GM12801 (cell line): ENCODE data around the gene ZBTB32.

ENCODE experiments used
- TF ChIP-seq, protein P1 (sequence below): IDR thresholded peaks from one replicate; pipeline ENCODE4 v1.5.1; 2011; ENCODE audit warnings: control low read depth; ENCODE audit not compliant: insufficient read length; ENCODE audit errors: extremely low read depth

ZBTB32 gene

DNA sequence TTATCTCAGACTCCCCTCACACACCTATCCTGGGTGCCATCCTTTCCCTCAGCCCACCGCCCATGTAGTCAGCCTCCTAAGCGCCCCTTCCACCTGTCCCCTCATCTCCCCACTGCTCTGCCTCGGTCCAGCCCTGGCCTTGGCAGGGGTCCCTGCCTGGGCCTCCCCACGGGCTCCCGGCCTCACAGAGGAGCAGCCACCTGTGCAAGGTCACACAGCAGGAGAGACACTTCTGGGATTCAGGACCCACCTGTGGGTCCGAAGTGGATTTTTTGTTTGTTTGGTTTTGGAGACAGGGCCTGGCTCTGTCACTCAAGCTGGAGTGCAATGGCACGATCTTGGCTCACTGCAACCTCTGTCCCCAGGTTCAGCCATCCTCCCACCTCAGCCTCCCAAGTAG lies 38.8 kb upstream of the ZBTB32 start:
- TF ChIP-seq, protein P1, sequence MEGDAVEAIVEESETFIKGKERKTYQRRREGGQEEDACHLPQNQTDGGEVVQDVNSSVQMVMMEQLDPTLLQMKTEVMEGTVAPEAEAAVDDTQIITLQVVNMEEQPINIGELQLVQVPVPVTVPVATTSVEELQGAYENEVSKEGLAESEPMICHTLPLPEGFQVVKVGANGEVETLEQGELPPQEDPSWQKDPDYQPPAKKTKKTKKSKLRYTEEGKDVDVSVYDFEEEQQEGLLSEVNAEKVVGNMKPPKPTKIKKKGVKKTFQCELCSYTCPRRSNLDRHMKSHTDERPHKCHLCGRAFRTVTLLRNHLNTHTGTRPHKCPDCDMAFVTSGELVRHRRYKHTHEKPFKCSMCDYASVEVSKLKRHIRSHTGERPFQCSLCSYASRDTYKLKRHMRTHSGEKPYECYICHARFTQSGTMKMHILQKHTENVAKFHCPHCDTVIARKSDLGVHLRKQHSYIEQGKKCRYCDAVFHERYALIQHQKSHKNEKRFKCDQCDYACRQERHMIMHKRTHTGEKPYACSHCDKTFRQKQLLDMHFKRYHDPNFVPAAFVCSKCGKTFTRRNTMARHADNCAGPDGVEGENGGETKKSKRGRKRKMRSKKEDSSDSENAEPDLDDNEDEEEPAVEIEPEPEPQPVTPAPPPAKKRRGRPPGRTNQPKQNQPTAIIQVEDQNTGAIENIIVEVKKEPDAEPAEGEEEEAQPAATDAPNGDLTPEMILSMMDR = no peak

DNA sequence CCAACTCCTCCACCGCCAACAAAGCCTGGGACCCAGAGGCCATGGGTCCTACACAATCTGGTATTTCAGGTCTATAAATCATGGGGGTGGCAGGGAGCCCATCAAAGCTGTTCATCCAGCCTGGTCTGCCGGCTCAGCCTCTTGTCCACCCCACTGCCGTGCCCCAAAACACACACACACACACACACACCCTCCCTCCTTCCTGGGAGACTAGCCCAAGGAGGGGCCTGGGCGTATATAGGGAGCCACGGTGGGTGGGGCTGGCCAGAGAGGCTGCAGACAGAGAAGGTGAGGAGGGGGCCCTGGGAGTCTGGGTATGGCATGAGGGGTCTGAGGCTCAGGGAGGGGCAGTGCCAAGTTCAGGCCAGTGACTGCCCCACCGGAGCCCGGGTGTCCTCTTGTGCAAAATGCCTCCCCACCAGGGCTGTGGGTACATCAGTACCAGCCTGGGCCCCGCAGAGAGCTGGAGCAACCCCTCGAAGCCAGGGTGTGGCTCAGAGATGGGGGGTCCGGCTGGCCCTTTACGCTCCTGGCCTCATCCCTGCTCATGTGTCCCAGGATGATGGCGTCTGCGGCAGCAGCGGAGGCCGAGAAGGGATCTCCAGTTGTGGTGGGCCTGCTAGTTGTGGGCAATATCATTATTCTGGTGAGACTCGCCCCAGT lies 38.0 kb upstream of the ZBTB32 start, which contains the start of gene UPK1A:
UPK1A (plus strand) TSS at position 267 of the 663 bp plus-strand sequence; CDS start at position 563, 296 bp downstream.
- TF ChIP-seq, protein P1 = no peak

DNA sequence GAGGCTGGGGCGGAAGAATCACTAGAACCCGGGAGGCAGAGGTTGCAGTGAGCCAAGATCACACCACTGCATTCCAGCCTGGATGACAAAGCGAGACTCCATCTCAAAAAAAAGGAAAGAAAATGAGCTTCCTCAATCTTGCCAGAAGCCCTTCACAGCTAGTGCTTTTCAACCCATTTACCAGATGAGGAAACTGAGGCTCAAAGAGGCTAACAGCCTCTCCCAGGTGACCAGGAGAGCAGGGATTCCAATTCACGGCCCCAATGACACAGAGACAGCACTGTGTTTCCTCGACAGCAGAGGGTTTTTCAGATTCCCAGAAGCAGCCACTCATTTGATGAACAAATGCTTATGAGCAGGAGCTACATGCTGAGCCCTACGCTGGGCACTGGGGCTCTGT lies 34.8 kb upstream of the ZBTB32 start:
- TF ChIP-seq, protein P1 = no peak

DNA sequence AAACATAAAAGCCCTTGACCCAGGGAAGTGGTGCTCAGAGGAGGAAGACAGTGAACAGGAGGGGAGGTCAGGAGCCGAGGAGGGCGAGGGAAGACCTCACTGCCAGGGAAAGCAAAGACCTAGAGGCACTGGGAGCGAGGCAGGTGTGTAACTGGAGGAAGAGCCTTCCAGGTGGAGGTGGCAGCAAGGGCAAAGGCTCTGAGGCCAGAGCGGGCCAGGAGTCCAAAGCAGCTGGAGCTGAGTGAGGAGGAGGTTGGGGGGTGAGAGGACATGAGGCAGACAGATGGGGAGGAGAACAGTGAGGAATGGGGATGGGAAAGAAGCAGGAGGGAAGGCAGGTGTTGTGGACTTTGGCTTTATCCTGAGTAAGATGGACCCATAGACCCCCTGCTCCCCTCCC lies 34.4 kb upstream of the ZBTB32 start:
- TF ChIP-seq, protein P1 = no peak

DNA sequence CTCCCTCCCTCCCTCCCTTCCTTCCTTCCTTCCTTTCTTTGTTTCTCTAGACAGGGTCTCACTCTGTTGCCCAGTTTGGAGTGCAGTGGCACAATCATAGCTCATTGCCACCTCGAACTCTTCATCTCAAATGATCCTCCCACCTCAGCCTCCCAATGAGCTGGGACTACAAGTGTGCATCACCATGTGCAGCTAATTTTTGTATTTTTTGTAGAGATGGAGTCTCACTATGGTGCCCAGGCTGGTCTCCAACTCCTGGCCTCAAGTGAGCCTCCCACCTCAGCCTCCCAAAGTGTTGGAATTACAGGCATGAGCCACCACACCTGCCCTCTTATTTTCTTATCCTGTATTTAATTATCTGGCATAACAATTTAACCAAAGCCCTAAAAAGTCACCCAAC lies 33.7 kb upstream of the ZBTB32 start:
- TF ChIP-seq, protein P1 = no peak

DNA sequence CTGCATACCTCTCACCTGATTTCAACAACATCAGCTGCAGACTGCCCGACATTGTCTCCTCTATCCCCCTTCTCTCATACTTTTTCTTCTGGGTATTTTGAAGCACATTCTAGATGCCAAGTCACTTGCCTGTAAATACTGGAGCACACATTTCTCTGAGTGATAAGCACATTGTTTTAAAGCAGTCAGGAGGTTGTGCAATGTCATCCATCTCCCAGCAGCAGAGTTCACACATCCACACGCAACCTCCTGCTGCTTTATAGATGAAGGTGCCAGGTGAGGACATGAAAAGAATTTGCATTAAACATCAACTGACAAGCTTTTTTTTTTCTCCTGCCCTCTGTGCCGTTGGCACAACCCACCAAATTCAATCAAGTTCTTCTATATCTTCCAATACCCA lies 32.5 kb upstream of the ZBTB32 start:
- TF ChIP-seq, protein P1 = no peak

DNA sequence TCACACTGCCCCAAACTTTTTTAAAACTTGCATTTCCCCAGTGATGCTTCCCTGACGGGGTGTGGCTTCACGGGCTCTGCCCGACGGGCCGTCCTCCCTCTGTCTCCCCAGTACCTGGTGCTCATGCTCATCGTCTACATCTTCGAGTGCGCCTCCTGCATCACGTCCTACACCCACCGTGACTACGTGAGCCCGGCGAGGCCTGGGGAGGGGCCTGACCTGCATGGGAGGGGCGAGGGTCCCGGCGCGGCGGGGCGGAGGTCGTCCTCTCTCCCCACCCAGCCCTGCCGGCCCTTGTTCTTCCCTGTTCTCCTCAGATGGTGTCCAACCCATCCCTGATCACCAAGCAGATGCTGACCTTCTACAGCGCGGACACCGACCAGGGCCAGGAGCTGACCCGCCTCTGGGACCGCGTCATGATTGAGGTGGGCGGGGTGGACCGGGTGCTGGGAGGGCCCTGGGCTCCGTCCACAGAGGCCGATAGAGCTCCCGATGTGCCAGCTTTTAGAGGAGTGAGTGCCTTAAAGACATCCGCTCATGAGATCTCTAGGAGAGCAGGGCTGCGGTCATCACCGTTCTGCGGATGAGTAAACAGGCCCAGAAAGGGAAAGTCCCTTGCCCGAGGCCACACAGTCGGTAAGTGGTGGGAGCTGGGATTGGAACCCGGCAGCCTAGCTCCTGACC lies 31.1 kb upstream of the ZBTB32 start:
- TF ChIP-seq, protein P1 = no peak
